GM19043 (cell line): ENCODE data around the gene SLC6A9.

Experiments
- ATAC-seq: cut with Tn5 transposase; IDR thresholded peaks from one replicate; pipeline ENCODE4 v1.9.1; 2021; ENCODE audit warnings: low read depth; ENCODE audit not compliant: unreplicated experiment

SLC6A9 gene

GRCh38 chr1:44031252-44032169, at the start of gene SLC6A9:
Gene SLC6A9 (minus strand): TSS chr1:44031462. CDS start chr1:44024277, 7,185 bp downstream.
- ATAC-seq, result no peak

- ATAC-seq, result no peak
These were observed 48.3 kb upstream of the SLC6A9 start for GRCh38 chr1:44079566-44079965.

DNA sequence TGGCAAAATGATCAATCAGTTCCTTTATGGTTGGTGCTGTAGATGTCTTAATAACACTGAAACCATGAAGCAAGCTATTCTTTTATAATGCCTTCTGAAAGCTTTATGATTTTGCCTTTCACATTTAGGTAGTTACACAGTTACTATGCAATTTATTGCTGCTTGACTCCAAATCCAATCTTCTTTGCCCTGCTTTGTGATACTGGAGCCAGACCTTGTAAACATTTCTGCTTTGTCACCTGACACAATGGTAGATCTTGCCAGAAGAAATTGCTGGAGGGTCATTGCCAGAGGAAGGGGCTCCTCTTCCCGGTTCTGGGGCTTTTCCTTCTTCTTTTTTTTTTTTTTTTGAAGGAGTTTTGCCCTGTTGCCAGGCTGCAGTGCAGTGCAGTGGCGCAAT, 46.8 kb upstream of the SLC6A9 start:
- ATAC-seq, result no peak

DNA sequence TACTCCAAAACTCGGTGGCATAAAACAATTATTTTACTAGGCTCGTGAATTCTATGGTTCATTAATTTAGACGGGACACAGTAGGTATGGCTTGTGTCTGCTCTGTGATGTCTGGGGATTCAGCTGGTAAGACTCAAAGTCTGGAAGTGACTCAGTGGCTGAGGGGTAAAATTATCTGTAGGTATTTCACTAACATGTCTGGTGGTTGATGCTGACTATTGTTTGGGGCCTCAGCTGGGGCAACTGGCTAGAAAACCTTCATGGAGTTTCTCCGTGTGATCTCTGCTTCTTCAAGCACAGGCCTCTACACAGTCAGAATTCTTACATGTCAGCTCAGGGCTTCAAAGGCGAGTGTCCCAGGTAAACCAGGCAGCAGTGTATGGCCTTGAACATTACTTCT, 46.2 kb upstream of the SLC6A9 start:
- ATAC-seq, result no peak

- no peak for ATAC-seq
These were observed 44.8 kb upstream of the SLC6A9 start for GRCh38 chr1:44076066-44076465.

GRCh38 chr1:44074415-44074814, 43.2 kb upstream of the SLC6A9 start:
- no peak for ATAC-seq

- no peak for ATAC-seq
These were observed 42.3 kb upstream of the SLC6A9 start for GRCh38 chr1:44073528-44073927.

GRCh38 chr1:44072821-44073220, 41.6 kb upstream of the SLC6A9 start:
- ATAC-seq, result no peak

DNA sequence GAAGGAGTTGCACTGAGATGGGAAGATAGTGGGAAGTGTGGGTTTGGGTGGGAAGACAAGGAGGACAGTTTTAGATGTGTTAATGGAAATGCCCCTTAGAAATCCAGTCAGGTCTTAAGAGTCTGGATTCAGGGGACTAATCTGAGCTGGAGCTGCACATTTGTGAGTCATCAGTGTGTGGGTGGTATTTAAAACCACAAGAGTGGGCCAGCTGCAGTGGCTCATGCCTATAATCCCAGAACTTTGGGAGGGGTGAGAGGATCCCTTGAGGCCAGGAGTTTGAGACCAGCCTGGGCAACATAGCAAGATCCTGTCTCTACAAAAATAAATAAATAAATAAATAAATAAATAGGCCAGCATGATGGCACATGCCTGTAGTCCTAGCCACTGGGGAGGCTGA, 40.9 kb upstream of the SLC6A9 start:
- ATAC-seq, result no peak

GRCh38 chr1:44071461-44071860, 40.2 kb upstream of the SLC6A9 start:
- ATAC-seq, result no peak

GRCh38 chr1:44068442-44068921, 37.2 kb upstream of the SLC6A9 start:
- ATAC-seq, result no peak

GRCh38 chr1:44067266-44068250, 36.3 kb upstream of the SLC6A9 start:
- no peak for ATAC-seq

- ATAC-seq, result no peak
These were observed 31.5 kb upstream of the SLC6A9 start for GRCh38 chr1:44062656-44063179.

DNA sequence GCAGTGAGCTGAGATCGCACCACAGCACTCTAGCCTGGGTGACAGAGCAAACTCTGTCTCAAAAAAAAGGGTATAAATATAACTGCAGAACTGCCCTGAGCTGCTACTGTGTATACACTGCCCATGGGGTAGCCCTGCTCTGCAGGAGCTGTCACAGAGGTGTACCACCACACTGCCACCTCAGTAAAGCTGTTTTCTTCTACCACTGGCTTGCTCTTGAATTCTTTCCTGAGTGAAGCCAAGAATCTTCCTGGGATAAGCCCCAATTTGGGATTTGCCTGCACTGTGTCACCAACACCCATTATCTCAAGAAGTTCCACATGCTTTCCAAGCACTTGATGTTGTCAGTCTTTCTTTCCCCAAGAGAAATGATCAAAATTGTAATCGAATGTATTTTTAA, 30.6 kb upstream of the SLC6A9 start:
- no peak for ATAC-seq

GRCh38 chr1:44060830-44061267, 29.6 kb upstream of the SLC6A9 start:
- no peak for ATAC-seq

DNA sequence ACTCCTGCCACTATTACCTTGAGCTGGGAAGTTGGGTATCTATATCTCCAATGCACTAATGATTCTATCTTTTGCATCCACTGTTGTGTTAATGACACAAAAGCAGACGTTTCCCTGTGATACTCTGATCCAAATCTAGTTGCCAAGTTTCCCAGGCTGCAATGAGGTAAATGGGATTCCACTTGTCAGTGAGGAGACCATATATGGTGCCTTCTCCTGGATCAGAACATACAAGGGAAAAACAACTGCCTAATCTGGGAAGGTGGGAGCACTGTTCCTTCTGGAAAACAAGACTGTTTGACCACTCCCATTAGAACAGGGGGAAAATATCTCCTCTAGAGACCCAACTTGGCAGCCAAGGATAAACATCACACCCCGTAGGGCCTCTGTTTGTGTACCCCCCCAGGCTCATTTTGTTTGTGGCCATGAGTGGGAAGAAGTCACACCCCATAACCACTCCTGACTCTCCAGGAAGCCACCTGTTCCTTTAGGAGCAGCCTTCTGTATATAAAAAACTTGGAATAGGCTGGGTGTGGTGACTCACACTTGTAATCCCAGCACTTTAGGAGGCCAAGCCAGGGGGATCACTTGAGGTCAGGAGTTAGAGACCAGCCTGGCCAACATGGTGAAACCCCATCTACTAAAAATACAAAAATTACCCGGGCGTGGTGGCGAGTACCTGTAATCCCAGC, 28.5 kb upstream of the SLC6A9 start:
- no peak for ATAC-seq

- no peak for ATAC-seq
These were observed 27.9 kb upstream of the SLC6A9 start for GRCh38 chr1:44059212-44059611.

DNA sequence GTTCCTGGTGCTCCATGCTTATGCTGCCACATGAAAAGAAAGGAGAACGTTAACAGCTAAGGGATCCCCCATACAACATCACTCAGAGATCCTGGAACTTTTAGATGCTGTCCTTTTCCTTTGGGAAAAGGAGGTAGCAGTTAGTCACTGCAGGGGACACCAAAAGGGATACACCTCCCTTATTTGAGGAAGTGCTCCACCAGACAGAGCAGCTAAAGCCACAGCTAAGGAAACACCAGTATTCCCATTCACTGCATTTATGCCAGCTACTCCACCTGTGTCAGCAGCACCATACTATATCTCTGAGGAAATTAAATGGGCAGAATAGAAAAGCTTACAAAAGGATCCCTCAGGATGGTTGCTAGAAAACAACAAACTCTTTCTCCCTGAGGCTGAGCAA, 26.0 kb upstream of the SLC6A9 start:
- ATAC-seq, result no peak

DNA sequence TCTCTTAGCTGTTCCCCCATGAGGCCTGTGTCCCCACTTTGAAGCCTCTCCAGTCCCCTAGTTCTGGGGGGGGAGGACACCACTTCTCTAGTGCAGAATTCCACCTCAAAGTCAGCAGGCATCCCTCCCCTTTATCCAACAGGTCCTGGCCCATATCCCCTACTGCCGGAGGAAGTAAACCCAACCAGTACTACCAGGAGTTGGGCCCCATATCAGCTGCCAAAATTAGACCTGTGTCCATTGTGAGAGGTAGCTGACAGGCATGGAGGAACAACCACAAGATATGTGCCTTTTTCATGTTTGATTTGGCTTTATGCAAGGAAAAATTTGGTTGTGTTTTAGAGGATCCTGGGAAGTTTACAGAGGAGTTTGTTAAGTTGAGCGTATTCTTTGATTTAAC, 22.1 kb upstream of the SLC6A9 start:
- ATAC-seq, result no peak

- ATAC-seq, result no peak
These were observed 19.0 kb upstream of the SLC6A9 start for GRCh38 chr1:44050261-44050660.
